Hepatocyte (in vitro differentiated cells): Measurements from ENCODE around the gene PAXX.

Experiments used
- CTCF ChIP-seq: fragments of 200-600 bp; sonication (generic); IDR thresholded peaks from 2 replicates; pipeline ENCODE4 v1.5.1; 2016; ENCODE audit warnings: antibody characterized with exemption, mild to moderate bottlenecking; ENCODE audit not compliant: poor library complexity
- EZH2 ChIP-seq: fragments of 200-600 bp; sonication (generic); IDR thresholded peaks from 2 replicates; pipeline ENCODE4 v1.6.1; 2016; ENCODE audit warnings: antibody characterized with exemption, mild to moderate bottlenecking, borderline replicate concordance

- TF ChIP-seq EZH2 (no peak), CTCF (no peak)
Observed at GRCh38 chr9:137032858-137033257, 40.6 kb downstream of the PAXX start.
